H1 (cell line): Measurements from ENCODE around the gene ZNF518B. TPM values are rescaled to one million over a fixed set of nuclear protein-coding genes. Genes with fewer than 3 reads are reported as not detected.

ENCODE experiments used
- CTCF ChIA-PET: fragments of 300-600 bp; sonication (Branson Sonifier 250); formaldehyde crosslinking; loops from one replicate; lab custom pipeline; 2021; ENCODE audit not compliant: partially characterized antibody; lab: Charles Lee
- POLR2A ChIA-PET: fragments of 300-600 bp; sonication (Branson Sonifier 250); formaldehyde crosslinking; loops from one replicate; lab custom pipeline; 2021; ENCODE audit warnings: inconsistent platforms; ENCODE audit not compliant: partially characterized antibody; lab: Charles Lee
- DNase-seq, 2 experiments: peaks; one replicate each; pipeline versions ENCODE4 v3.0.0 to v3.0.0-alpha.2; 2010 to 2022; ENCODE audit warnings: low spot score in 2 of 2, low read depth in 1 of 2, mixed read lengths in 1 of 2
- FAIRE-seq: peaks from 2 replicates; lab custom pipeline; 2011; peaks lifted over from hg19 to GRCh38; lab: Jason Lieb, UNC
- H2AFZ ChIP-seq: 2 replicates; pipeline ENCODE4 v1.8.1; 2012; ENCODE audit warnings: low read length, inconsistent platforms
- H2AK5ac ChIP-seq: 2 replicates; pipeline ENCODE4 v1.6.1; 2013; ENCODE audit warnings: low read depth, low read length
- H2BK120ac ChIP-seq: replicated peaks from 2 replicates; pipeline ENCODE3; 2013; ENCODE audit warnings: low read depth, low read length, inconsistent platforms
- H2BK12ac ChIP-seq: 2 replicates; pipeline ENCODE4 v1.6.1; 2013; ENCODE audit warnings: low read depth, low read length
- H2BK15ac ChIP-seq: 2 replicates; pipeline ENCODE4 v1.6.1; 2013; ENCODE audit warnings: low read length
- H2BK20ac ChIP-seq: 2 replicates; pipeline ENCODE4 v1.6.1; 2013; ENCODE audit warnings: low read length
- H2BK5ac ChIP-seq: 2 replicates; pipeline ENCODE4 v1.6.1; 2013; ENCODE audit warnings: low read depth, low read length
- H3K14ac ChIP-seq: 2 replicates; pipeline ENCODE4 v1.6.1; 2013; ENCODE audit warnings: inconsistent platforms; ENCODE audit not compliant: insufficient read length
- H3K18ac ChIP-seq: 2 replicates; pipeline ENCODE4 v1.6.1; 2013; ENCODE audit warnings: low read length; ENCODE audit errors: extremely low read depth
- H3K23ac ChIP-seq: 2 replicates; pipeline ENCODE4 v1.6.1; 2013; ENCODE audit warnings: inconsistent platforms; ENCODE audit not compliant: insufficient read length
- H3K23me2 ChIP-seq: 2 replicates; pipeline ENCODE4 v1.6.1; 2013; ENCODE audit warnings: low read depth, low read length
- H3K27ac ChIP-seq: 2 replicates; pipeline ENCODE4 v1.6.1; 2011; ENCODE audit warnings: low read depth, low read length, inconsistent platforms
- H3K27me3 ChIP-seq, 4 experiments: replicated peaks in 1 of 4; 1 replicate in 1 of 4; 2 replicates in 3 of 4; pipeline versions ENCODE4 v1.6.1 to v1.8.1; 2011 to 2013; ENCODE audit warnings: low read length in 3 of 4, mild to moderate bottlenecking in 3 of 4, inconsistent platforms in 2 of 4, mixed read lengths in 2 of 4, moderate library complexity in 1 of 4; ENCODE audit not compliant: control insufficient read depth in 3 of 4, insufficient read depth in 3 of 4; ENCODE audit errors: extremely low read depth in 1 of 4
- H3K36me3 ChIP-seq, 4 experiments: 2 replicates each; pipeline versions ENCODE4 v1.6.1 to v1.8.1; 2011 to 2013; ENCODE audit warnings: mild to moderate bottlenecking in 4 of 4, low read length in 3 of 4, moderate library complexity in 2 of 4, control low read depth in 1 of 4, inconsistent platforms in 1 of 4; ENCODE audit not compliant: insufficient read depth in 4 of 4, control insufficient read depth in 2 of 4
- H3K4ac ChIP-seq: replicated peaks from 2 replicates; pipeline ENCODE3; 2013; ENCODE audit warnings: low read length, low read depth, mixed read lengths, inconsistent platforms; ENCODE audit not compliant: insufficient read length
- H3K4me1 ChIP-seq, 4 experiments: replicated peaks in 1 of 4; 1 replicate in 1 of 4; 2 replicates in 3 of 4; pipeline versions ENCODE4 v1.6.1 to v1.8.1; 2011 to 2013; ENCODE audit warnings: low read length in 3 of 4, inconsistent platforms in 2 of 4, mixed read lengths in 1 of 4; ENCODE audit not compliant: insufficient read depth in 4 of 4, control insufficient read depth in 3 of 4
- H3K4me2 ChIP-seq, 2 experiments: 2 replicates each; pipeline versions ENCODE4 v1.6.1 to v1.8.1; 2011 to 2013; ENCODE audit warnings: low read depth in 2 of 2, low read length in 2 of 2, control low read depth in 1 of 2, inconsistent platforms in 1 of 2, mild to moderate bottlenecking in 1 of 2; ENCODE audit not compliant: insufficient read depth in 1 of 2
- H3K4me3 ChIP-seq, 4 experiments: fragments of 200-600, 300-600 bp in 1 of 4; sonication (generic), shearing (Covaris generic), sonication (Bioruptor Twin) in 1 of 4; 2 replicates each; pipeline versions ENCODE4 v1.5.1 to v1.8.1; 2011 to 2016; ENCODE audit warnings: low read length in 4 of 4, low read depth in 3 of 4, control low read depth in 2 of 4, inconsistent platforms in 2 of 4, mild to moderate bottlenecking in 2 of 4, mixed read lengths in 1 of 4, moderate library complexity in 1 of 4; ENCODE audit not compliant: insufficient read depth in 2 of 4; ENCODE audit errors: extremely low read depth in 1 of 4
- H3K56ac ChIP-seq: replicated peaks from 2 replicates; pipeline ENCODE3; 2013; ENCODE audit warnings: low read depth, mild to moderate bottlenecking, mixed read lengths, low read length, inconsistent platforms; ENCODE audit not compliant: insufficient read length
- H3K79me1 ChIP-seq: 2 replicates; pipeline ENCODE4 v1.6.1; 2013; ENCODE audit warnings: low read depth, low read length, control low read depth
- H3K79me2 ChIP-seq, 2 experiments: 2 replicates each; pipeline versions ENCODE4 v1.6.1 to v1.8.1; 2012 to 2013; ENCODE audit warnings: low read length in 2 of 2, mild to moderate bottlenecking in 2 of 2, inconsistent platforms in 1 of 2; ENCODE audit not compliant: insufficient read depth in 2 of 2, control insufficient read depth in 1 of 2
- H3K9ac ChIP-seq, 4 experiments: replicated peaks in 1 of 4; 1 replicate in 1 of 4; 2 replicates in 3 of 4; pipeline versions ENCODE4 v1.6.1 to v1.8.1; 2011 to 2013; ENCODE audit warnings: low read depth in 3 of 4, low read length in 3 of 4, control low read depth in 2 of 4, mild to moderate bottlenecking in 2 of 4, moderate library complexity in 2 of 4, inconsistent platforms in 1 of 4; ENCODE audit errors: extremely low read depth in 1 of 4
- H3K9me3 ChIP-seq, 2 experiments: 2 replicates each; pipeline versions ENCODE4 v1.6.1 to v1.8.1; 2012 to 2013; ENCODE audit warnings: mild to moderate bottlenecking in 2 of 2, moderate library complexity in 2 of 2, control low read depth in 1 of 2, inconsistent platforms in 1 of 2, low read depth in 1 of 2, low read length in 1 of 2, mixed read lengths in 1 of 2; ENCODE audit not compliant: insufficient read depth in 2 of 2
- H4K20me1 ChIP-seq, 2 experiments: replicated peaks in 1 of 2; 2 replicates each; pipeline versions ENCODE3 to v1.8.1; 2011 to 2013; ENCODE audit warnings: inconsistent platforms in 2 of 2, low read length in 2 of 2, mild to moderate bottlenecking in 1 of 2; ENCODE audit not compliant: insufficient read depth in 2 of 2, control insufficient read depth in 1 of 2
- H4K5ac ChIP-seq: 2 replicates; pipeline ENCODE4 v1.6.1; 2013; ENCODE audit warnings: low read length, low read depth, mixed read lengths, inconsistent platforms; ENCODE audit not compliant: insufficient read length
- H4K8ac ChIP-seq: 2 replicates; pipeline ENCODE4 v1.8.0; 2013; ENCODE audit warnings: mild to moderate bottlenecking, moderate library complexity, low read length, inconsistent platforms; ENCODE audit not compliant: insufficient read depth; ENCODE audit errors: extremely low read depth
- H4K91ac ChIP-seq: replicated peaks from 2 replicates; pipeline ENCODE3; 2013; ENCODE audit warnings: low read length, mixed read lengths, inconsistent platforms; ENCODE audit not compliant: insufficient read length
- CHD1 ChIP-seq: IDR thresholded peaks from 2 replicates; pipeline ENCODE4 v1.6.1; 2012; ENCODE audit warnings: low read depth, low read length, improper control_type of control experiment
- KDM1A ChIP-seq: fragments of 200-600, 300-600 bp; sonication (generic); IDR thresholded peaks from 2 replicates; pipeline ENCODE4 v1.7.1; 2016; ENCODE audit warnings: mild to moderate bottlenecking, low read length, borderline replicate concordance
- MAFK ChIP-seq: IDR thresholded peaks from 2 replicates; pipeline ENCODE4 v1.6.1; 2012; ENCODE audit warnings: low read depth, mild to moderate bottlenecking, improper control_type of control experiment, low read length
- RFX5 ChIP-seq: IDR thresholded peaks from 2 replicates; pipeline ENCODE4 v1.6.1; 2011; ENCODE audit warnings: low read depth, low read length, improper control_type of control experiment, borderline replicate concordance
- RNF2 ChIP-seq: fragments of 200-900, 300-1000 bp; sonication (generic); IDR thresholded peaks from 2 replicates; pipeline ENCODE4 v1.7.1; 2016; ENCODE audit warnings: borderline replicate concordance, low read depth, mild to moderate bottlenecking, antibody characterized with exemption, low read length; ENCODE audit not compliant: poor library complexity, severe bottlenecking; ENCODE audit errors: missing control alignments
- SP4 ChIP-seq: IDR thresholded peaks from 2 replicates; pipeline ENCODE4 v1.6.1; 2012; ENCODE audit warnings: low read length, inconsistent platforms
- SUZ12 ChIP-seq: fragments of 200-600 bp; sonication (generic); IDR thresholded peaks from 2 replicates; pipeline ENCODE4 v1.6.1; 2012; ENCODE audit warnings: mild to moderate bottlenecking, inconsistent platforms, low read length, moderate library complexity, mixed read lengths
- USF2 ChIP-seq: IDR thresholded peaks from 2 replicates; pipeline ENCODE4 v1.6.1; 2011; ENCODE audit warnings: low read length, improper control_type of control experiment
- WGBS, 2 experiments: shearing (Covaris generic) in 1 of 2; methylation state at CpG; one replicate each; pipeline versions ENCODE4 v1.1.6 to v1.1.7; 2013 to 2015; ENCODE audit warnings: low lambda C conversion rate in 2 of 2, mixed read lengths in 2 of 2, inconsistent platforms in 1 of 2, low coverage in 1 of 2, missing lambda C conversion rate in 1 of 2; ENCODE audit not compliant: insufficient replicate concordance in 2 of 2, insufficient coverage in 1 of 2, insufficient read length in 1 of 2; ENCODE audit errors: extremely low coverage in 1 of 2, missing lambda C conversion rate in 1 of 2; 5-methylcytosine and 5-hydroxymethylcytosine counted together
- polyA plus RNA-seq, 7 experiments: library from polyadenylated mRNA; depleted of rRNA in 3 of 7; stranded (reverse) in 5 of 7; unstranded in 2 of 7; fragments of >200 nt in 5 of 7; fragments of 200-250 nt in 2 of 7; gene quantifications; 1 replicate in 5 of 7; 2 replicates in 1 of 7; 4 replicates in 1 of 7; pipeline versions ENCODE4 v1.2.1 to v1.2.3, GENCODE V29; 2011 to 2013; ENCODE audit warnings: missing spikeins in 2 of 7, mixed read lengths in 2 of 7
- total RNA-seq: library from RNA; stranded (reverse); fragmentation: NEBNext Ultra II Directional; extraction: Animal tissue kit (Norgen Biotek cat#: 25700); gene quantifications from 2 replicates; pipeline ENCODE4 v1.2.1, GENCODE V29; 2021

Gene ZNF518B
- total and polyA plus RNA-seq, 2 of the 8 experiments (the other 6 are each of a cell fraction or from before 2014, with no cell fraction given): 2.9 to 9.0 TPM

GRCh38 chr4:10448991-10449390, 8.2 kb downstream of the ZNF518B start:
- Histone ChIP-seq H4K91ac (no peak overlapping the region), H3K36me3 (peaks cover 2 to 15% (median 6%) of the 10 kb centered on the region in 4 experiments; a peak in 7 of 8 replicates), H3K4me1 (no peaks in the 10 kb centered on the region), H3K14ac (no peak overlapping the region), H3K27me3 (peaks cover 0 to 1% (median 0%) of the 10 kb centered on the region in 4 experiments; a peak in 1 of 7 replicates), H3K27ac (no peak overlapping the region), H3K23ac (no peak overlapping the region), H3K4me3 (no peak overlapping the region), H4K20me1 (peaks cover 0 to 1% of the 10 kb centered on the region in 2 experiments), H4K8ac (no peak overlapping the region), H2AK5ac (no peak overlapping the region), H2BK12ac (no peak overlapping the region), H3K9ac (no peak overlapping the region), H3K9me3 (no peaks in the 10 kb centered on the region), H3K18ac (no peak overlapping the region), H2BK5ac (no peak overlapping the region), H3K4ac (no peak overlapping the region), H2BK120ac (no peak overlapping the region), H3K79me2 (no peaks in the 10 kb centered on the region), H2BK20ac (no peak overlapping the region), H3K56ac (no peak overlapping the region), H2BK15ac (no peak overlapping the region), H4K5ac (no peak overlapping the region), H3K79me1 (no peaks in the 10 kb centered on the region), H3K23me2 (no peaks in the 10 kb centered on the region), H3K4me2 (no peak overlapping the region), H2AFZ (no peak overlapping the region)
- DNase-seq (no peak), FAIRE-seq (no peak)
- POLR2A ChIA-PET: no interaction called here
- WGBS, 2 experiments: 83% methylated on average over 5 of the region's 5 CpGs; no CpG with 5 or more reads in 1 of the 2 experiments
- CTCF ChIA-PET: interaction anchor here (0.7 to 1.7 kb wide), 2 partner anchors 88 to 470 kb away, joined by 3 to 4 read pairs; no protein-coding TSS in a partner anchor
- TF ChIP-seq MAFK (no peak), USF2 (no peak), RNF2 (no peak), KDM1A (no peak), SUZ12 (no peak), CHD1 (no peak), SP4 (no peak), RFX5 (no peak)
